T-helper 1 cell treated with Interleukin-12 subunit alpha and Interleukin-12 subunit beta and Interleukin-4 antibody, amounts not matched to agents 30 μg/mL and 1 μg/mL, for 36 hours (primary cell): ENCODE results near the gene RRP36.
"Not testable (repeated sequence)": the region's sequence is repeated elsewhere in the genome, so short reads cannot be mapped to it uniquely, and the experiment has no call there.

Experiments
- H3K27ac Mint-ChIP-seq: one replicate; pipeline ENCODE4 v1.8.0; 2021; ENCODE audit warnings: mild to moderate bottlenecking, mixed read lengths
- H3K27me3 Mint-ChIP-seq: one replicate; pipeline ENCODE4 v1.8.0; 2021; ENCODE audit warnings: low read depth, mixed read lengths
- H3K36me3 Mint-ChIP-seq: one replicate; pipeline ENCODE4 v1.8.0; 2021; ENCODE audit warnings: low read depth, mixed read lengths
- H3K4me1 Mint-ChIP-seq: one replicate; pipeline ENCODE4 v1.8.0; 2021; ENCODE audit warnings: low read depth, mixed read lengths
- H3K4me3 Mint-ChIP-seq: one replicate; pipeline ENCODE4 v1.8.0; 2021; ENCODE audit warnings: mild to moderate bottlenecking, moderate library complexity, mixed read lengths
- H3K9me3 Mint-ChIP-seq: one replicate; pipeline ENCODE4 v1.8.0; 2021; ENCODE audit warnings: mixed read lengths

The RRP36 gene

GRCh38 chr6:43037706-43038105 lies 16.3 kb downstream of the RRP36 start:
- no peak overlapping the region for H3K4me3 Mint-ChIP-seq
- H3K36me3 Mint-ChIP-seq = peaks cover 28% of the 10 kb centered on the region
- H3K4me1 Mint-ChIP-seq = no peaks in the 10 kb centered on the region
- H3K9me3 Mint-ChIP-seq = no peaks in the 10 kb centered on the region
- no peak overlapping the region for H3K27ac Mint-ChIP-seq
- H3K27me3 Mint-ChIP-seq = no peaks in the 10 kb centered on the region

- Mint-ChIP-seq H3K36me3 (peaks cover 25% of the 10 kb centered on the region), H3K27me3 (no peaks in the 10 kb centered on the region), H3K27ac (no peak overlapping the region), H3K4me1 (no peaks in the 10 kb centered on the region), H3K4me3 (no peak overlapping the region), H3K9me3 (no peaks in the 10 kb centered on the region)
These were observed 17.3 kb downstream of the RRP36 start for GRCh38 chr6:43038727-43039126.

- H3K4me3 Mint-ChIP-seq = no peak overlapping the region
- H3K27ac Mint-ChIP-seq = no peak overlapping the region
- no peaks in the 10 kb centered on the region for H3K4me1 Mint-ChIP-seq
- H3K9me3 Mint-ChIP-seq = no peaks in the 10 kb centered on the region
- H3K36me3 Mint-ChIP-seq = peaks cover 21% of the 10 kb centered on the region
- no peaks in the 10 kb centered on the region for H3K27me3 Mint-ChIP-seq
These were observed 19.3 kb downstream of the RRP36 start for GRCh38 chr6:43040542-43041257.

- H3K36me3 Mint-ChIP-seq = peaks cover 19% of the 10 kb centered on the region
- H3K4me1 Mint-ChIP-seq = not testable (repeated sequence)
These were observed 20.1 kb downstream of the RRP36 start for GRCh38 chr6:43041475-43041874.

GRCh38 chr6:43043310-43043709 lies 21.9 kb downstream of the RRP36 start:
- H3K27ac Mint-ChIP-seq = no peak overlapping the region
- no peak overlapping the region for H3K4me3 Mint-ChIP-seq
- no peaks in the 10 kb centered on the region for H3K27me3 Mint-ChIP-seq
- no peaks in the 10 kb centered on the region for H3K9me3 Mint-ChIP-seq
- H3K36me3 Mint-ChIP-seq = peaks cover 13% of the 10 kb centered on the region
- H3K4me1 Mint-ChIP-seq = peaks cover 1% of the 10 kb centered on the region

More at GRCh38 chr6:43041475-43041874, 20.1 kb downstream of the RRP36 start:
- H3K4me3 Mint-ChIP-seq, H3K9me3 Mint-ChIP-seq, H3K27me3 Mint-ChIP-seq, H3K27ac Mint-ChIP-seq: not testable (repeated sequence)

GRCh38 chr6:43045371-43045930 lies 24.0 kb downstream of the RRP36 start:
- Mint-ChIP-seq H3K27ac (no peak overlapping the region), H3K27me3 (no peaks in the 10 kb centered on the region), H3K36me3 (peaks cover 21% of the 10 kb centered on the region), H3K9me3 (no peaks in the 10 kb centered on the region), H3K4me3 (no peak overlapping the region), H3K4me1 (peaks cover 4% of the 10 kb centered on the region)

GRCh38 chr6:43047998-43048397 lies 26.6 kb downstream of the RRP36 start:
- no peak overlapping the region for H3K4me3 Mint-ChIP-seq
- H3K36me3 Mint-ChIP-seq = peaks cover 21% of the 10 kb centered on the region
- H3K4me1 Mint-ChIP-seq = peaks cover 17% of the 10 kb centered on the region

GRCh38 chr6:43050981-43051380 lies 29.6 kb downstream of the RRP36 start:
- Mint-ChIP-seq H3K4me3 (no peak overlapping the region), H3K36me3 (peaks cover 28% of the 10 kb centered on the region), H3K9me3 (no peaks in the 10 kb centered on the region), H3K27me3 (no peaks in the 10 kb centered on the region), H3K27ac (no peak overlapping the region), H3K4me1 (peaks cover 25% of the 10 kb centered on the region)

More at GRCh38 chr6:43047998-43048397, 26.6 kb downstream of the RRP36 start:
- H3K27ac Mint-ChIP-seq = no peak overlapping the region
- H3K9me3 Mint-ChIP-seq = no peaks in the 10 kb centered on the region
- no peaks in the 10 kb centered on the region for H3K27me3 Mint-ChIP-seq

GRCh38 chr6:43052225-43052841 lies 30.9 kb downstream of the RRP36 start:
- H3K4me3 Mint-ChIP-seq = peak overlapping the region; percentile 98
- peaks cover 28% of the 10 kb centered on the region for H3K36me3 Mint-ChIP-seq
- no peaks in the 10 kb centered on the region for H3K9me3 Mint-ChIP-seq
- peak overlapping the region; percentile 98 for H3K27ac Mint-ChIP-seq
- H3K27me3 Mint-ChIP-seq = no peaks in the 10 kb centered on the region
- peaks cover 23% of the 10 kb centered on the region for H3K4me1 Mint-ChIP-seq

GRCh38 chr6:43052842-43053544 lies 31.6 kb downstream of the RRP36 start:
- Mint-ChIP-seq H3K27ac (peak overlapping the region; percentile 98), H3K4me3 (peak overlapping the region; percentile 98), H3K4me1 (peaks cover 25% of the 10 kb centered on the region), H3K27me3 (no peaks in the 10 kb centered on the region), H3K9me3 (no peaks in the 10 kb centered on the region), H3K36me3 (peaks cover 34% of the 10 kb centered on the region)

- Mint-ChIP-seq H3K27me3 (no peaks in the 10 kb centered on the region), H3K27ac (peak within 1 kb of the TSS; percentile 98), H3K9me3 (no peaks in the 10 kb centered on the region), H3K4me1 (peaks cover 32% of the 10 kb centered on the region), H3K4me3 (peak within 1 kb of the TSS; percentile 98), H3K36me3 (peaks cover 34% of the 10 kb centered on the region)
These were observed 32.3 kb downstream of the RRP36 start, which contains the start of gene CUL7 for GRCh38 chr6:43053545-43054205. TSS of gene CUL7 (minus strand) at chr6:43053851. CDS start at chr6:43052788, 1,063 bp downstream.

- H3K27ac Mint-ChIP-seq = peak overlapping the region; percentile 98
- peaks cover 30% of the 10 kb centered on the region for H3K36me3 Mint-ChIP-seq
- H3K27me3 Mint-ChIP-seq = no peaks in the 10 kb centered on the region
- peak overlapping the region; percentile 98 for H3K4me3 Mint-ChIP-seq
- peaks cover 34% of the 10 kb centered on the region for H3K4me1 Mint-ChIP-seq
- H3K9me3 Mint-ChIP-seq = no peaks in the 10 kb centered on the region
These were observed 33.0 kb downstream of the RRP36 start for GRCh38 chr6:43054206-43054943.

- H3K27me3 Mint-ChIP-seq = no peaks in the 10 kb centered on the region
- peak overlapping the region; percentile 41 for H3K27ac Mint-ChIP-seq
- H3K4me3 Mint-ChIP-seq = no peak overlapping the region
- H3K36me3 Mint-ChIP-seq = peaks cover 20% of the 10 kb centered on the region
- peaks cover 41% of the 10 kb centered on the region for H3K4me1 Mint-ChIP-seq
- no peaks in the 10 kb centered on the region for H3K9me3 Mint-ChIP-seq
These were observed 34.5 kb downstream of the RRP36 start for GRCh38 chr6:43055966-43056365.
